ENCODE data around the gene DCLK1.

DNA sequence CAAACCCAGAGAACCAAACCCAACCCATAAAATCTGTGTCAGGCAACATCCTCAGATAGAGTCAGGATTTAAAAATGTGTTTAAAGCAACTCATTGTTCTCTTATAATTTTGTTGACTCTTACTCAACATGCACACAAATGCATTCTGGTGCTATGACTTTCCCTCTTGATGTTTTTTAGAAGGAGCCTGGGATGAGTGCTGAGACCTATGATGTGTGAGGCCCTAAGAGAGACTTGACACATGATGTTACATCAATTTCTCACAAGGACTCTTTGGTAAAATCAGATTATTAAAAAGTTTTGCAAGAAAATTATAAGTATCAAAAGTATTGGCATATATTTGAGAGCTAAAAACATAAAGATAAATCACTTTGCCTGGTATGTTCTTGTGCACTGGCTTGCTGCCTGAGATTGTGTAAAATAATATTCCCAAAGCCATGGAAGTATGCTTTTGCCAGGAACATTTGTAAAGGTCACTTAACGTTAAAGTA, 173.9 kb downstream of the DCLK1 start:
- no peak for TF ChIP-seq POLR2A (IDR thresholded peaks at IDR 0.05)
- TF ChIP-seq CTCF (IDR thresholded peaks at IDR 0.05): no peak
- no peak for TF ChIP-seq EP300 (IDR thresholded peaks at IDR 0.05)
- TF ChIP-seq POLR2AphosphoS5 (IDR thresholded peaks at IDR 0.05): peak in 2 of 4 donors; percentile 33 to 40
